Activated effector memory CD4-positive, alpha-beta T cell treated with anti-CD3 and anti-CD28 coated beads, Interleukin-2, amount 50 U/mL, for 16 hours (primary cell): ENCODE data around the gene SEC23IP.
"Not testable (repeated sequence)": the region's sequence is repeated elsewhere in the genome, so short reads cannot be mapped to it uniquely, and the experiment has no call there.

ENCODE experiments used
- DNase-seq: peaks from one replicate; pipeline ENCODE4 v3.0.0-alpha.2; 2020

Gene SEC23IP

DNA sequence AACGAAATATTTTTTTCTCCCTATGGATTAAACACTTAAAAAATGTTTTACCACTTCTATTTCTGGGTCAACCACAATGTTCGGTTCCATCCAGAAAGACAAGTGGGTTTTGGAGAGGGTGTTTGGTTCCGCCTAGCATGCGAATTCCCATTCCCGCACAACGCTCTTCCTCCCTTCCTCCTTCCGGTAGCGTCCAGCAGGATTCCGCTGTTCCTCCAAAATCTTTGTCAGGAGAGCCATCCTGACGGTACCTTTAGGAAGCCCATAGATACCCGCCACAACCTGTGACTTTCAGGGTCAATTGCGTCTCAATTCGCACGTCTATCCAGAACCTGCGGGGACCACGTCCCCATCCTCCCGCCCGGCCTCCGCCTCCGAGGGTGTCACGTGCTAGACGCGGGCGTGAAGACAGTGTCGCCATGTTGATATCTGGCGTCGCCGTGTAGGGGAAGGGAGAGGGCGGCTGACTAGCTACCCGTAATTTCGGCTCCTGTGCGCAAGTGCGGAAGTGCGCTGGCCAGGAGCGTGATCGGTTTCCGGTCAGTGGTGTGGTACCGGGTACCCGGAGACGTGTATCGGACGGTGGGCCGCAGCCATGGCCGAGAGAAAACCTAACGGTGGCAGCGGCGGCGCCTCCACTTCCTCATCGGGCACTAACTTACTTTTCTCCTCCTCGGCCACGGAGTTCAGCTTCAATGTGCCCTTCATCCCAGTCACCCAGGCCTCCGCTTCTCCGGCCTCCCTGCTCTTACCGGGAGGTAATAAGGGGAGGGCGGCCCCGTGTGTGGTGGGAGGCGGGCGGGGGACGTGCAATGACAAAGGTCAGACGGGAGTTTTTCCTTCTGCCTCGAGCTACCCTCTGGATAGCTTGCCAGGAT, at the start of gene SEC23IP:
Gene SEC23IP (plus strand): TSS at position 543 of the 878 bp plus-strand sequence. CDS start 53 bp downstream, at position 596.
- DNase-seq = peak; percentile 97

DNA sequence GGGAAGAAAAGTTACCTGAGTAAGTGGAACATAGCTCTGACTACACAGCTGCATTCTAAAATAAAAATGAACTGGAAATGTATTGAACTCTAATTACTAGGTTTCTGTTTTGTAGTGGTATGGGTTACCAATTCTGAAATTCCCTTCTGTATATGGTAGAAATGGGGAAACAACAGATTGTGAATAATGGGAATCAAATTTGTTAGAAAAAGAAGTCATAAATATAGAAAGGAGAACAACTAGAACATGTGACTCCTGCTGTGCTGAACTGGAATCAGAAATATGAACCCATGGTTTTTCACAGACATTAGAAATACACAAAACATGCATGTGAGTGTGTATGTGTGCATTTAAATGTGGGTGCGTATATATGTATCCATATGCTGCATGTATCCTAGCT, 46.9 kb upstream of the SEC23IP start:
- no peak for DNase-seq

DNA sequence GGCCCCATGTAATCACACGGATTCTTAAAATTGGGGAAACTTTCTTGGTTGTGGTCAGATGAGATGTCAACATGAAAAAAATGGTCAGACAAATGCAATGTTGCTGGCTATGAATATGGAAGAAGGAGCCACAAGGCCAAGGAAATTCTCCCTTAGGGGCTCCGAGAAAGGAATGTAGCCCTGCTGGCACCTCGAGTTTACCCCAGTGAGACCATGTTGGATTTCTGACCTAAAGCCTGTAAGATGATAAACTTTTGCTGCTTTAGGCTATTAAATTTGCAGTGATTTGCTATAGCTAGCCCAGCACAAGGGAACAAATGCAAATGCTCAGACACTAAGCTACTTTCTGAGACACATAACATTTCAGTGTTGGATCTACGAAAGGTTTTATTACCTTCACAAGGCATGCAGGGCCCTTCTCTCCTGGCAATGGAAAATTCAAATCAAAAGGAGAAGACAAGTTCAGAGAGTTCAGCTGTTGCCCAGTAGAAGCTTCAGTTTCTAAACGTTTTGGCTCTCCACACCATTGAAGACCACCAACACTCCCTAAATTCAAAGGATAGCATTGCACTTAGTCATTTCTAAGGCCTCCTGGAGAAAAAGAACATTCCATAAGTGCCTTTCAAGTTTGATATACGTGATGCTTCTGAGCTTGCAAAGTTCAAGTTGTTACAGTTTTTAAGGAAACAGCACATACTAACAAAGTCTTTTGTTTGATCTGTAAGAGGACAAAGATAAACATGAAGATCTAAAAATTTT, 43.3 kb upstream of the SEC23IP start:
- DNase-seq = no peak

DNA sequence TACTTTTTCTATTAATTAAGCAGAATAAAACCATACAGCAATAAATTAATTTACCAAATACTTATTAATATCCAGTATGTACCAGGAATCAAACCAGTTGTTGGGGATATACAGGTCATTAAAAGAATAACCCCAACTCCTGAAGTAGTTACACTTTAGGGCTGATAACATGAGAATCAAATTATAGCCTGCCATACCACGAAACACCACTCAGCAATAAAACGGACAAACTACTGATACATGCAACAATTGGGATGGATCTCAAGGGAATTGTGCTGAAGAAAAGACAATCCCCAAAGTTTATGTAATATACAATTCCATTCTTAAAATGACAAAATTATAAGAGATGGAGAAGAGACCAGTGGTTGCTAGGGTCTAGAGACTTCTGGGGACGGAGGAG, 42.6 kb upstream of the SEC23IP start:
- DNase-seq = no peak

DNA sequence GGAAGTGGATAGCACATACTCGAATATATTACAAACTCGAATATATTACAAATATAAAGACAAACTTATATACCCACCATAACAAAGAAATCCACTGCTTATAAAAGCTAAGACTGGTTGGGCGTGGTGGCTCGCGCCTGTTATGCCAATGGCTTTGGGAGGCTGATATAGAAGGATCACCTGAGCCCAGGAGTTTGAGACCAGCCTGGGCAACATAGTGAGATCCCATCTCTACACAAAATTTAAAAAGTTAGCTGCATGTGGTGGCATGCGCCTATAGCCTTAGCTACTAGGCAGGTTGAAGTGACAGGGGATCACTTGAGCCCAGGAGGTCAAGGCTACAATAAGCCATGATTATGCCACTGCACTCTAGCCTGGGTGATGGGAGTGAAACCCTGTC, 40.3 kb upstream of the SEC23IP start:
- no peak for DNase-seq

DNA sequence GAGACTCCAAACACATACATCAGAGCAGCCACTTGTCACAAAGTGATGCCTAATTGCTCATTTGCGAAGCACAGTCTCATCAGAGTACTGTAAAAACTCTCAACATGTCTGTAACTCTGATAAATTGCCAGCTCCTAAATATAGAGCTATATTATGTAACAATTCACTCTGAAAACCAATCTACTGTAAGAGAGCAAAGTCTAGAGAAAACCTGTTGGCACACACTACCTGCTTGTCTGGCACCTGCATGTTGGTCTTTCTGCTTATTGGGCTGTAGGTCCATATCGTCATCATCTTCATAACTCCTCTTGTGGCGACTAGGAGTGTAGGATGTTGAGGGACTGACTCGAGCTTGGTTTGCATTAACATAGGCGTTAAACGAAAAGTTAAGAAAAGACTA, 39.7 kb upstream of the SEC23IP start:
- DNase-seq = no peak

DNA sequence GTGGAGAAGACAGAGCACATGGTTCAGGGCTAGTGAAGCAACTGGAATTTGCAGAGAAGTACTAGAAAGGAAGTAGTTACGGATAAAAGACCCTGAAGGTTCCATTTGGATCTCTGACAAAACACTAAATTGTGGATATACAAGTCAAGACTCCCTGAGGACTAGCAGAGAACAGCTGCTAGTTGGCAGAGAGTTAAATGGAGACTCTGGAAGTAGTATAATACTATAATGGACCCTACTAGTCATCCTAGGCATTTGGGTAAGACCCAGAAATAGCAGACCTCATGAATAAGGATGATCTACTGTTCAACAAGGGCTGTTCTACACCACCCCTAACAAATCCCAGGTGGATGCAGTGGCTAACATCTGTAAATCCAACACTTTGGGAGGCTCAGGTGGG, 39.0 kb upstream of the SEC23IP start:
- DNase-seq = no peak

DNA sequence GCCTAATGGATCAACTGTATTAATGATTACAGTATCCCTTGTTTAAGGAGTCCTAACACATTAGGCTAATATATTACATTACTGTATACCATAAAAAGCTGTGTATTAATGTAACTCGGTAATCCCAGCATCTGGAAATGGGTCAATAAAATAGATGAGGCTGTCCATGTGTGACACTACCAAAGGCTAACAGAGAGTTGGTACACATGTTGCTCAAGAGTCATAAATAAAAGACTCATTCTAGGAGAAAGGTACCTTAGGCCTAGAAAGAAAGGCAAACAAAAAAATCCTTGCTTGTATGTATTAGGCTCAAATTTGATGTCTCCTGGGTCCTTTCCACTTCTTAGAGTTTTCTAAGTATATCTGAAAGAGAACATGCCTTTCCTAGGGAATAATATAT, 34.5 kb upstream of the SEC23IP start:
- DNase-seq = no peak

DNA sequence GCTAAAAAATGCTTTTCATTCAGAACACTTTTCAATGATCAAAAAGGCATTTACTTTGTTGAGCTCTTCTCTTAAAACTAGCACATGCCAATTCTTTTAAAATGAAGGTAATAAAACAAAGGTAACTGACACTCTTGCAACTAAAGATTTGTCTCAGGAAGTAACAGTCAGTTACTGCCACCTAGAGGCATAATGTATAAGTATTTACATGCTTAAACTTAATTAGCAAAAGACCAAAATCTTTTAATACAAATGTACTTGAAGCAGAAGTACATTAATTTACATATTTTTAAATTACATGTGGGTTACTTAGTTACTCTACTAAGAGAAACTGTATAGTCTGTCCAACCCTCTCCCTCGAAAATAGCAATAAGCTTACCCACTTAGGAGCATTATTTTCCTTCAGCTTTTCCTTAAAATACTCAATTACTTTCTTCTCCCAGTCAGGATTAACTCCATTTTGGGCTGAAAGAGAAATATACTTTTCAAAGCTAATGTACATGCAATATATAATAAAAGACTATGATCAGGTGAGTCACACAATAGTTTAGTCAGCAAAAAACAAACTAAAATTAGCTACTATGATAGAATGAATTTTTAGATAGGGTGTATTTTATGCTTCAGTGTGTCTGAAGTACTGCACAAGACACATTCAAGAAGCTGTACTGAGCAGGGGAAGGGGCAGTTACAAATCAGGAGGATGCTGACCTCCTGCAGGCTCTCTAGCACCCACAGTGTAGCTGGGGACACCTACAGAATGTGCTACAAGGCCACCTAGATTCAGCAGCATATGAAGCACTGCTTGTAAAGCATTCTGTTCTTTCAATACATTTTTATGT, 32.9 kb upstream of the SEC23IP start:
- no peak for DNase-seq

DNA sequence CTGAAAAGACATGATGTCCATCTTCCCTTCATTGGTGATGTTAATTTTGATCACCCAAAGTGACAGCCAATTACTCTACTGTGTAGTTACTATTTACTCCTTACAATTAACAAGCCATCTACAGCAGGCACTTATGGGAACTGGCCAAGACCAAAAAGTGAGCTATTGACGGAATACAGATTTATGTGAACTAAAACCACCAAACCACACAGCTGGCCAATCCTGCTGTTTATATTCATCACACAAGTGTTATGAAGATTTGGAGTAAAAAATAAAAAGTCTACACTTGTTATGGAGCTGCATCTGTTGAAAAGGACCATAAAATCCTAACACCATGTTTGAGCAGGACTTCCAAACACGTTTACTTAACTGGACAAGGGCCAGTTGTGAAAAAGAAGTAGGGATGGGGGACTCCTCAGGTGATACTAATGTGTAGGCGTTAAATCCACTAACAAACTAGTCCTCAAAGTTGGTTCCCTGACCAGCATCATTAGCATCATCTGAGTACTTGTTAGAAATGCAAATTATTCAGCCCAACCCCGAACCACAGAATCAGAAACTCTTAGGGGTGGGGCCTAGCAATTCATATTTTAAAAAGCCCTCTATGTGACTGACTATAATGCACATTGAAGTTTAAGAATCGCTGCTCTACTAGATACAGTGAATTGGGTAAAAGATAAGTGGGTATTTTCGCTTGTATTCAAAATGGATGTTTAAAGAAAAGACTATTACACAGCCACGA, 31.5 kb upstream of the SEC23IP start:
- no peak for DNase-seq

DNA sequence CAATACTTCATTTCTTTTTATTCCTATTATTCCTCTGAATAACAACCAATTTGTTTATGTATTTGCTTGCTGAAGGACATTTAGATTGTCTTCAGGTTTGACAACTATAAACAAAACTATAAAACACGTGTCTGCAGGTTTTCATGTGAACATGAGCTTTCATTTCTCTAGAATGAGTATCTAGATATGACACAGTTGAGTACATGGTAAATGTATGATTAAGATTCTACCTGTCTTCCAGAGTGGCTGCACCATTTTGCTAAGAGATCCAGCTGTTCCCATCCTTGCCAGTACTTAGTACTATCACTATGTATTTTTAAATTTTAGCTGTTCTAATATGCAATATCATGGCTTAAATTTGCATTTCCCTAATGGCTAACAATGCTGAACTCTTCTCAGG, 30.0 kb upstream of the SEC23IP start:
- no peak for DNase-seq

DNA sequence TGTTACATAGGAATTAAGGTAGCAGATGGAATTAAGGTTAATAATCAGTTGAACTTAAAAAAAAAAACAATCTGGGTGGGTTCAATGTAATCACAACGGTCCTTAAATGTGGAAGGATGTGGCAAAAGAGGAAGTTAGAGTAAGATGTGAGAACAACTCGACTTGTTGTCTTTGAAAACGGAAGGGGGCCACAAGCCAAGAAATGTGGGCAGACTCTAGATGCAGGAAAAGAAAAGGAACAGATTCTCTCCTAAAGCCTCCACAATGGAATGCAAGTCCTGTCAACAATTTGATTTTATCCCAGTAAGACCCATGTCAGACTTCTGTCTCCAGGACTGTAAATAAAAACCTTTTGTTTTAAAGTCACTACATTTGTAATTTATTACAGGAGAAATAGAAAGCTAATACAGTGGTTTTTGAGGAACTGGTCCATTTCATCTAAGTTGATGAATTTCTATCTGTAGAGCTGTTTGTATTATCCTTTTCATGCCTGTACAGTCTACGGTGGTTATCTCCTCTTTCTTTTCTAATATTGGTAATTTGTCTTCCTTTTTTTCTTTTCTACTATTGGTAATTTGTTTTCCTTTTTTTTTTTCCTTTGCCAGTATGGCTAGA, 28.5 kb upstream of the SEC23IP start:
- DNase-seq = no peak

DNA sequence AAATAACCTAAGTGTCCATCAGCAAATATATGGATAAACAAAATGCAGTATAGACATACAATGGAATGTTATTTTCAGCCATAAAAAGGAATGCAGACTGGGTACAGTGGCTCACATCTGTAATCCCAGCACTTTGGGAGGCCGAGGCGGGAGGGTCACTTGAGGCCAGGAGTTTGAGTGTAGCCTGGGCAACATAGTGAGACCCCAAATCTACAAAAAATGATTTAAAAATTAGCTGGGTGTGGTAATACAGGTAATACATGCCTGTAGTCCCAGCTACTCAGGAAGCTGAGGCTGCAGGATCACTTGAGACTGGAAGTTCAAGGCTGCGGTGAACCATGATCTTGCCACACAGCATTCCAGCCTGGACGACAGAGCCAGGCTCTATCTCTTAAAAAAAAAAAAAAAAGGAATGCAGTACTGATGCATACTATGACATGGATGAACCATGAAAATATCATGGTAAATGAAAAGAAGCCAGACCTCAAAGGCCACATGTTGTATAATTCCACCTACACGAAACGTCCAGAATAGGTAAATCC, 26.8 kb upstream of the SEC23IP start:
- DNase-seq = no peak

DNA sequence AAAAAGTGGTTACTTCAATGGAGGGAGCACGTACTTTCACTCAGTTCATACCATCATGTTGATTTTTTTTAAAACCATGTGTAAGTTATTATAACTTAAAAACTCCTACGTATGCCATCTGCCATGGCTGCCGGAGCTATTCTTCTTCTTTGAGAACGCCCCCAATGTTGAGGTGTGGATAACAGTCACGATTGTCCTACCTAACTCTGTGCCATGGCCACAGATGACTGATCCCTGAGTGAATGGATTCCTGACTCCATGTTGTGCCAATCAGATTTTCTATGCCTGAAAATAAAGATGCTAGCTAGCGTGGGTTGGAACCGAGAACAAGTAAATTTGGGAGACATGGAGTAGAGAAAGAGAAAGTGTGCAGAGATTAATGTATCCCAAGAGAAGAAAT, 25.2 kb upstream of the SEC23IP start:
- DNase-seq = no peak

DNA sequence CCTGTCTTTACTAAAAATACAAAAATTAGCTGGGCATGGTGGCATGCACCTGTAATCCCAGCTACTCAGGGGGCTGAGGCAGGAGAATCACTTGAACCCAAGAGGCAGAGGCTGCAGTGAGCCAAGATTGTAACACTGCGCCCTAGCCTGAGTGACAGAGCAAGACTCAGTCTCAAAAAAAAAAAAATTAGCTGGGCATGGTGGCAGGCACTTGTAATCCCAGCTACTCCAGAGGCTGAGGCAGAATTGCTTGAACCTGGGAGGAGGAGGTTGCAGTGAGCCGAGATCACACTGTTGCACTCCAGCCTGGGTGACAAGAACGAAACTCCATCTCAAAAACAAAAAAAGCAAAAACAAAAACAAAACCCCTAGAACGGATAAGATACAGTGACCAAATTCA, 23.1 kb upstream of the SEC23IP start:
- not testable (repeated sequence) for DNase-seq

DNA sequence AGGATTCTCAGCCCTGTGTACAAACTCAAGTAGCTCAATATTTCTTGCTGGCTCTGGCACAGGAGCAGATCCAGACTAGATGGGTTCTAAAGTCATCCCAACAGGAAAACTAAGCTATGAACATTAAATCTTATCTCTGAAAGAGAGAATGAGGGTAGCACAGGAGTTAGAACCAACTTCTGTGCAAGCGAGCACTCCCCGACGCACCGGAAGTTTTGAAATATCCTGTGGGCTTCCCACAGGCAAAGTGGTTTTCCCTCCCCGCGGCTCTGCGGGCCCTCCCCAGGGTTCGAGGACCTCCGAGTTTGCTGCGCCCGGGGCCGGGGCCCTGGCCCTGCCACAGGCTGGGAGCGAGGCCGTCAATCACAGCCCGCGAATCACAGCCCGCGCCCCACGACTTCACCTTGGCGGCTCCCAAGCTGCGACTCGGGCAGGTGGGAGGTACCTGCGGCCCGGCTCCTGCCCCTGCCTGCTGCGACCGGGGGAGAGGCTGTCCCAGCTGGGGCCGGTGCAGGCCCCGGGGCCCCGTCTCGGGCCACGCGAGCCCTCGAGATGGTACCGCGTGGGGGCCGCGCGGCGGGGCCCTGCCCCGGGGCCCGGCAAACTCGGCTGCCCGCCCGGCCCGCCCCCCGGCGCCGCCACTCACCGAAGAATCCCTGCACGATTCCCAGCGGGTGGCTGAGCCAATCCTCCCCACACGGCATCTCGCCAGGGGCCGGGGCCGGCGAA, 20.5 kb upstream of the SEC23IP start:
- DNase-seq = peak; percentile 87

DNA sequence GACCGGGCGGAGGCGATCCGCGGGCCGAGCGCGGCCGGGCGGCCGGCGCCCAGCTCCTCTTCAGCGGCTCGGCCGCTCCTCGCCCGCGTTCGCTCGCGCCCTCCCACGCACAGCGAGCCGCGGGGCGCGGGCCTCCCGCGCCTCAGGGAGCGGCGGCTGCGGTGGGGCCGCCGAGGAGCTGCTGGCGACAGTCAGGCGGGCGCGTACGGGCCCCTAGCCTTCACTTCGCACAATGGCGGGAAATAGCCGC, 20.0 kb upstream of the SEC23IP start, which contains the start of gene MCMBP:
Gene MCMBP (minus strand): TSS at position 234 of the 250 bp plus-strand sequence. CDS start 259 bp downstream, outside the sequence.
- no peak for DNase-seq

DNA sequence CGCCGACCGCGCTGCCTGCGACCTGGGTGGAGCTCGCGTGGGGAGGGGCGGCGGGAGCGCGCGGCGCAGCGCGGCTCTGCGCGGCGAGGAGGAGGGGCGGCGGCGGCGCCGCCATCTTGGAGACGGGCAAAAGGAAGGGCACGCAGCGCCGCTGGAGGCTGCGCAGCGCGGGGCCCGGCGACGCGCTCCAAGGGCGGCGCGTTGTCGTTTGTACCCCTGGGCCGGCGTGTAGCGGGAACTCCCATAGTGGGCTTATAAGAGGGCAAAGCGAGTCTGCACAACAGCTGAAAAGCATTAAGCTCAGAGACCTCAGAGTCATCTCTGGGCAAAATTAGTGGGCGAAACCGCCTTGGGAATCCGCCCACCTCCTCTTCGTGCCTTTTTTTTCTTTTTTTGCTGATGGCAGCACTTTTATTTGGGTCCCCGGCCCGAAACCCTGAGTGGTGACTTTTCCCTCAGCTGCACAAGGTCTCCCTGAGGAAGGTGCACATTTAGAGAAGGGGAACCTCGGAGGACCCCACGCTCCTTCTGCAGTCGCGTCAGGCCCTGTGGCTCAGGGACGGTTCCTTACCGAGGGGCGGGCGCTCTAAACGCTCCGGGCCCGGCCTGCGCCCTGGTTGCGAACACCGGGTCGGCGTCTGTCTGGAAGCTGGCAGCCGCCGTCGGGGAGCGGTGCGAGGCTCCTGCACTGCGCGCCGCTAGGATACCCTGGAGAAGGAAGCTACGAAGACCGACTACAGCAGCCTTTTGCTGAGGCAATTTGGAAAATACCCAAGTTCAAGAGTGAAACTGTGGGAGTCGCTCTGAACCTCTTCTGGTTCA, 19.5 kb upstream of the SEC23IP start:
- DNase-seq = peak; percentile 96

DNA sequence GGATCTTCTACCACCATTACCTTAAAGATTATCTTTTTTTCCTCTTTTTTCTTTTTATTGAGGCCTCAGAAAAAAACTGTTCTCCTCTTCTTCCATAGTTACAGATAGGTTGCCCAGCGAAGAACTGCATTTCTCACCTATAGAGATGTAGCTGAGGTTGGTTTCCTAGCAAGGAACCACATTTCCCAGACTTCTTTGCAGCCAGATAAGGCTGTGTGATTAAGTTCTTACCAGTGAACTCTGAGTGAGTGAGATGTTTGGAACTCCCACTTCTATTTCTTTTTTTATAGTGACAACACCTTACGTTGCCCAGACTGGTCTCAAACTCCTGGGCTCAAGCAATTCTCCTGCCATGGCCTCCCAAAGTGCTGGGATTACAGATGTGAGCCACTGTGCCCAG, 14.0 kb upstream of the SEC23IP start:
- DNase-seq = no peak

DNA sequence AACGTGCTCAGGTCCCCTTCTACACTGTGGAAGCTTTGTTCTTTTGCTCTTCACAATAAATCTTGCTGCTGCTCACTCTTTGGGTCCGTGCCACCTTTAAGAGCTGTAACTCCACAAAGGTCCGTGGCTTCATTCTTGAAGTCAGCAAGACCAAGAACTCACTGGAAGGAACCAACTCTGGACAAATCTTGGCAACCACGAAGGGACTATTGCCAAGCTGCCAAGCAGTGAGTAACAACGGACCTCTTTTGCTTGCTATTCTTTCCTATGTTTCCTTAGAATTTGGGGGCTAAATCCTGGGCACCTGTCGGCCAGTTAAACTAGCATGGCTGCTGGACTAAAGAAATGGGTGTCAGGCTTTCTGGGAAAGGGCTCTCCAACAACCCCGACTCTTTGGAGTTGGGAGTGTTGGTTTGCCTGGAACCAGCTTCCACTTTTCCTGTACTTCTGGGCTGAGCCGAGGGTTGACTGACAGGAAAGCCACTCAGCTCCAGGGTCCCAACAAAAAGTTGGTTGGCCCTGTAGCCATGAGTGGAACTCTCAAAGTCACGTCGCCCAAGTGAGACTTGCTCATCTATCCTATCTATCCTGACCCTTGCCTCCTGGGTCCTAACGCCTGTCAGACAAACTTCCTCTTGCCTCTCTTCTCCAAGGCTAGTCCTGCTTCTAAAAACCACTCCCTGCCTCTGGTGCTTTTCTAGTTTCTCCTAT, 8.5 kb upstream of the SEC23IP start:
- DNase-seq = not testable (repeated sequence)
